ENCODE data around the gene MED13L. TPM values are rescaled to one million over a fixed set of nuclear protein-coding genes. Genes with fewer than 3 reads are reported as not detected.
A peak's percentile ranks its signal among the peaks of the same experiment; 100 is the strongest.

Gene MED13L
- total RNA-seq, 1 experiment from 2014 or later = 69.5 TPM

DNA sequence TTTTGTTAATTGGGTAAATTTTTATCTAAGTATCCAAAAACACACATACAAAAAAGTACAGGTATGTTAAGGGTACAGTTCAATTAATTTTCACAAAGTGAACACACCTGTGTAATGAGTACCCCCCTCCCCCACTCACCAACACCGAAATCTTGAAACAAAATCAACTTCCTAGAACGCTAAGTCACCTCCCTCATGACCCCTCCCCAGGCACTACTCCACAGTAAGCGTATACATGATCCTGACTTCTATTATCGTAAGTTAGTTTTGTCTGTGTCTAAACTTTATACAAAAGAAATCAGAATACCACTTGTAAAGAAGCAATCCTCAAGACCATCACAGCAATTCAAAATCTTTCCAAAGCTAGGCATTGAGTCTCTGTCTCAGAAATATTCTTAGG is 100.5 kb downstream of the MED13L start:
- Histone ChIP-seq H3K27ac (no peak overlapping the region), H3K36me3 (no peaks in the 10 kb centered on the region), H3K4me1 (replicated peaks) (peaks cover 6% of the 10 kb centered on the region)

DNA sequence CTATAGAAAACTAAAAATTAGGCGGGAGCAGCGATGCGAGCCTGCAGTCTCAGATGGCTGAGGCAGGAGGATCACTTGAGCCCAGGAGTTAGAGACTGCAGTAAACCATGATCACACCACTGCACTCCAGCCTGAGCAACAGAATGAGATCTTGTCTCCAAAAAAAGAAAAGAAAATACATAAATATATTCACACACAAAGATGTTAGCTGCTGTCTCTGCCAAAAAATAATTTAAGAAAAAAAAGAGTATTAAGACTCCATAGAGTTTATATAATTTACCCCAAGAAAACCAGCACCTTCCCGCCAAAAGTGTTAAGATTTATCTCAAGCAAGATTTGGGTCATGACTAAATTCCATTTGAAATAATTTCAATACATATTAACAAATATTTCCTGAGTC is 102.6 kb downstream of the MED13L start:
- no peak for DNase-seq (ENCODE audit: low read depth in 1 of 2, low spot score in 2 of 2)
- no peak overlapping the region for H3K4me3 ChIP-seq
- H3K27ac ChIP-seq = no peak overlapping the region
- H3K4me1 ChIP-seq (replicated peaks) = peaks cover 14% of the 10 kb centered on the region
- no peaks in the 10 kb centered on the region for H3K9me3 ChIP-seq (replicated peaks)
- no peaks in the 10 kb centered on the region for H3K36me3 ChIP-seq
- no peaks in the 10 kb centered on the region for H3K27me3 ChIP-seq (replicated peaks)

More for the DNA sequence above, 100.5 kb downstream of the MED13L start:
- no peak for DNase-seq (ENCODE audit: low read depth in 1 of 2, low spot score in 2 of 2)
- Histone ChIP-seq H3K9me3 (replicated peaks) (no peaks in the 10 kb centered on the region), H3K27me3 (replicated peaks) (no peaks in the 10 kb centered on the region), H3K4me3 (no peak overlapping the region)

DNA sequence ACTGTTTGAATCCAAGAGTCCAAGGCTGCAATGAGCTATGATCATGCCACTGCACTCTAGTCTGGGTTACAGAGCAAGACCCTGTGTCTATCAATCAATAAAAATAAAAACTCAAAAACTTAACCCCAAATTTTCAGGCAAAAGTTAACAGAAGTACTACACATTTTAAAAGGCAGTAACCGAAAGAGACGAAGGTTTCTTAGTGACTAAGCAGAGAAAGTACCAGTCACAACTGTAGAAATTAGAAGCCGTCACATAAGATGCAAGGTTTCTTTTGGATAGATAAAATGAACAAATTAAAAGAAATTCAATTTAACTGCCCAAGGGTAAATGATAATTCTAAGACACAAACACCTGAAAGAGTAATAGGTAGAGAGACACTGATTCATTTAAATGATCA is 103.5 kb downstream of the MED13L start:
- no peak overlapping the region for H3K4me3 ChIP-seq
- peaks cover 14% of the 10 kb centered on the region for H3K4me1 ChIP-seq (replicated peaks)
- no peak for DNase-seq (ENCODE audit: low read depth in 1 of 2, low spot score in 2 of 2)
- no peak overlapping the region for H3K27ac ChIP-seq
- H3K36me3 ChIP-seq = no peaks in the 10 kb centered on the region
- no peaks in the 10 kb centered on the region for H3K27me3 ChIP-seq (replicated peaks)
- H3K9me3 ChIP-seq (replicated peaks) = no peaks in the 10 kb centered on the region

DNA sequence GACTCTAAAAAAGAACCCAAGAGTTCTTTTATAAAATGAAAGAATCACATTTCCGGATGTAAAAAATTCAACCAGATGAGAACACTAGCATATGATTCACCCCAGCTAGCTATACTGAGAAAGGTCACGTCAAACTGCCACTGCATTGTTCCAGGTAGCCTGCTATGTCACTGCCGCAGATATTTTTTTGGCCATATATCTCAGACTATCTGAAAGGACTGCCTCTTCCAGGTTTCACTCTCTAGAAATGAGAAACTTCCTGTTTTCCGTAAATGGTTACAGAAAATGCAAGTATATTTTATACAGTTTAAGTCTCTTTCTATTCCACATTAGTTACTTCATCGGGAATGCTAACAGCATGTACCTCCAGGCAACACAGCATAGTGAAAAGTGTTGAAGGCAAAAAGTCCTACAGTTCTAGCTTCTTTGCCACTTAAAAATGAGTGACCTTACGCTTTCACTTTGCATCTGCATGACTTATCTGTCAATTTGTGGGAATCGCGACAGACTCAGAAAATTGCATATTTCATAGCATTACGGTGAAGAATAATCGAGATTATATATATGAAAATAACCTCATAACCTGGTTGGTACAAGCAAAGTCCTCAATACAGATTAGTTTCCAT is 105.2 kb downstream of the MED13L start:
- Histone ChIP-seq H3K4me1 (replicated peaks) (peaks cover 14% of the 10 kb centered on the region), H3K27me3 (replicated peaks) (no peaks in the 10 kb centered on the region), H3K4me3 (no peak overlapping the region), H3K36me3 (no peaks in the 10 kb centered on the region), H3K9me3 (replicated peaks) (no peaks in the 10 kb centered on the region), H3K27ac (no peak overlapping the region)
- DNase-seq (ENCODE audit: low read depth in 1 of 2, low spot score in 2 of 2) = no peak

- H3K27me3 ChIP-seq (replicated peaks) = no peaks in the 10 kb centered on the region
- H3K4me3 ChIP-seq = no peak overlapping the region
- no peak overlapping the region for H3K27ac ChIP-seq
- no peaks in the 10 kb centered on the region for H3K9me3 ChIP-seq (replicated peaks)
- DNase-seq (ENCODE audit: low read depth in 1 of 2, low spot score in 2 of 2) = no peak
- peaks cover 15% of the 10 kb centered on the region for H3K4me1 ChIP-seq (replicated peaks)
- H3K36me3 ChIP-seq = no peaks in the 10 kb centered on the region
Observed at GRCh38 chr12:116171549-116171948, 105.9 kb downstream of the MED13L start.

- H3K27ac ChIP-seq = no peak overlapping the region
- H3K27me3 ChIP-seq (replicated peaks) = no peaks in the 10 kb centered on the region
- no peaks in the 10 kb centered on the region for H3K36me3 ChIP-seq
- H3K4me3 ChIP-seq = no peak overlapping the region
- no peak for DNase-seq (ENCODE audit: low read depth in 1 of 2, low spot score in 2 of 2)
- peaks cover 40% of the 10 kb centered on the region for H3K4me1 ChIP-seq (replicated peaks)
- no peaks in the 10 kb centered on the region for H3K9me3 ChIP-seq (replicated peaks)
Observed at GRCh38 chr12:116169071-116169470, 108.4 kb downstream of the MED13L start.

- H3K27me3 ChIP-seq (replicated peaks) = no peaks in the 10 kb centered on the region
- no peak overlapping the region for H3K27ac ChIP-seq
- DNase-seq (ENCODE audit: low read depth in 1 of 2, low spot score in 2 of 2) = no peak
- no peaks in the 10 kb centered on the region for H3K9me3 ChIP-seq (replicated peaks)
- no peaks in the 10 kb centered on the region for H3K36me3 ChIP-seq
- peaks cover 40% of the 10 kb centered on the region for H3K4me1 ChIP-seq (replicated peaks)
- no peak overlapping the region for H3K4me3 ChIP-seq
Observed at GRCh38 chr12:116166306-116166705, 111.2 kb downstream of the MED13L start.

- Histone ChIP-seq H3K4me1 (replicated peaks) (peaks cover 42% of the 10 kb centered on the region), H3K27ac (peak overlapping the region; percentile 39), H3K4me3 (no peak overlapping the region), H3K9me3 (replicated peaks) (no peaks in the 10 kb centered on the region), H3K27me3 (replicated peaks) (no peaks in the 10 kb centered on the region), H3K36me3 (no peaks in the 10 kb centered on the region)
- DNase-seq (ENCODE audit: low read depth in 1 of 2, low spot score in 2 of 2) = peak in 1 of 2 experiments; percentile 59
Observed at GRCh38 chr12:116165036-116165425, 112.5 kb downstream of the MED13L start.

GRCh38 chr12:116164250-116165035 is 113.0 kb downstream of the MED13L start:
- H3K4me3 ChIP-seq = no peak overlapping the region
- DNase-seq (ENCODE audit: low read depth in 1 of 2, low spot score in 2 of 2) = peak in 1 of 2 experiments; percentile 53
- H3K4me1 ChIP-seq (replicated peaks) = peaks cover 47% of the 10 kb centered on the region
- H3K27ac ChIP-seq = peak overlapping the region; percentile 39
- no peaks in the 10 kb centered on the region for H3K27me3 ChIP-seq (replicated peaks)
- no peaks in the 10 kb centered on the region for H3K9me3 ChIP-seq (replicated peaks)
- H3K36me3 ChIP-seq = no peaks in the 10 kb centered on the region

GRCh38 chr12:116162071-116162470 is 115.4 kb downstream of the MED13L start:
- Histone ChIP-seq H3K36me3 (no peaks in the 10 kb centered on the region), H3K27ac (no peak overlapping the region), H3K4me3 (no peak overlapping the region), H3K27me3 (replicated peaks) (no peaks in the 10 kb centered on the region), H3K4me1 (replicated peaks) (peaks cover 53% of the 10 kb centered on the region), H3K9me3 (replicated peaks) (no peaks in the 10 kb centered on the region)
- no peak for DNase-seq (ENCODE audit: low read depth in 1 of 2, low spot score in 2 of 2)

- no peak for DNase-seq (ENCODE audit: low read depth in 1 of 2, low spot score in 2 of 2)
- no peak overlapping the region for H3K4me3 ChIP-seq
- H3K27me3 ChIP-seq (replicated peaks) = no peaks in the 10 kb centered on the region
- H3K9me3 ChIP-seq (replicated peaks) = no peaks in the 10 kb centered on the region
- no peak overlapping the region for H3K27ac ChIP-seq
- H3K4me1 ChIP-seq (replicated peaks) = peaks cover 53% of the 10 kb centered on the region
- no peaks in the 10 kb centered on the region for H3K36me3 ChIP-seq
Observed at GRCh38 chr12:116161588-116161987, 115.9 kb downstream of the MED13L start.

GRCh38 chr12:116160883-116161458 is 116.5 kb downstream of the MED13L start:
- no peaks in the 10 kb centered on the region for H3K9me3 ChIP-seq (replicated peaks)
- DNase-seq (ENCODE audit: low read depth in 1 of 2, low spot score in 2 of 2) = no peak
- H3K36me3 ChIP-seq = no peaks in the 10 kb centered on the region
- no peak overlapping the region for H3K27ac ChIP-seq
- H3K4me3 ChIP-seq = no peak overlapping the region
- H3K4me1 ChIP-seq (replicated peaks) = peaks cover 46% of the 10 kb centered on the region
- no peaks in the 10 kb centered on the region for H3K27me3 ChIP-seq (replicated peaks)

GRCh38 chr12:116160231-116160630 is 117.3 kb downstream of the MED13L start:
- H3K4me1 ChIP-seq (replicated peaks) = peaks cover 39% of the 10 kb centered on the region
- no peaks in the 10 kb centered on the region for H3K27me3 ChIP-seq (replicated peaks)
- no peak overlapping the region for H3K4me3 ChIP-seq
- no peak for DNase-seq (ENCODE audit: low read depth in 1 of 2, low spot score in 2 of 2)
- no peaks in the 10 kb centered on the region for H3K36me3 ChIP-seq
- H3K9me3 ChIP-seq (replicated peaks) = no peaks in the 10 kb centered on the region
- H3K27ac ChIP-seq = no peak overlapping the region

- Histone ChIP-seq H3K4me1 (replicated peaks) (peaks cover 34% of the 10 kb centered on the region), H3K27ac (no peak overlapping the region)
Observed at GRCh38 chr12:116159593-116160200, 117.8 kb downstream of the MED13L start.

More at GRCh38 chr12:116159593-116160200, 117.8 kb downstream of the MED13L start:
- Histone ChIP-seq H3K36me3 (no peaks in the 10 kb centered on the region), H3K9me3 (replicated peaks) (no peaks in the 10 kb centered on the region), H3K27me3 (replicated peaks) (no peaks in the 10 kb centered on the region), H3K4me3 (no peak overlapping the region)
- DNase-seq (ENCODE audit: low read depth in 1 of 2, low spot score in 2 of 2) = no peak

All from SJSA1 (cell line).